ENCODE measurements around the gene GFOD1.

GFOD1 gene

GRCh38 chr6:13425270-13425873 lies 62.0 kb downstream of the GFOD1 start:
- H3K4me1 ChIP-seq (ENCODE audit: control insufficient read depth, low read depth, low read length), result peaks cover 57% of the 10 kb centered on the region
- H3K27me3 ChIP-seq (ENCODE audit: control insufficient read depth, insufficient read depth, low read length), result no peaks in the 10 kb centered on the region
- no peaks in the 10 kb centered on the region for H3K9me3 ChIP-seq (ENCODE audit: control insufficient read depth, low read depth, low read length)
- no peak overlapping the region for H3K4me3 ChIP-seq (ENCODE audit: low read length)
- H3K36me3 ChIP-seq (ENCODE audit: control insufficient read depth, low read depth, low read length), result no peaks in the 10 kb centered on the region
- no peak overlapping the region for H3K27ac ChIP-seq (ENCODE audit: low read length)
- H3K9ac ChIP-seq (ENCODE audit: low read length), result no peak overlapping the region

DNA sequence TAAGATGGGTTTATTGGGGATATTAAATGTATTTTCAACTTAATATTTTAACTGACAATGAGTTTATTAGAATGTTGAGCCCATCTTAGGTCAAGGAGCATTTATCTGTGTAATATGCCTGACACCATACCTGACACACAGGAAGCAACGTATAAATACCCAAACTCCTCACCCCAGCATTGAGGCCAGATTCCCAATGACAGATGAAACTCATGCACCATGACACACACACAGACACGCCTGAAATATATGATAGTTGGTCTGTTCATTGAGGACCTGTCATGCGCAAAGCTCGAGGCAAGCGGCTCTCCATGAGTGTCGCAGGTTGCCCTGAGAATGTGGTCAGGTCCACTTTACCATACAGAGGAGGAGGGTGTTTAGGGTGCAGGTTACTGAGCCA lies 64.1 kb downstream of the GFOD1 start:
- H3K9me3 ChIP-seq (ENCODE audit: control insufficient read depth, low read depth, low read length), result no peaks in the 10 kb centered on the region
- H3K36me3 ChIP-seq (ENCODE audit: control insufficient read depth, low read depth, low read length), result no peaks in the 10 kb centered on the region
- H3K27ac ChIP-seq (ENCODE audit: low read length), result peak overlapping the region; percentile 96
- peak overlapping the region; percentile 34 for H3K9ac ChIP-seq (ENCODE audit: low read length)
- H3K4me3 ChIP-seq (ENCODE audit: low read length), result peak overlapping the region; percentile 6
- no peaks in the 10 kb centered on the region for H3K27me3 ChIP-seq (ENCODE audit: control insufficient read depth, insufficient read depth, low read length)
- peaks cover 47% of the 10 kb centered on the region for H3K4me1 ChIP-seq (ENCODE audit: control insufficient read depth, low read depth, low read length)

DNA sequence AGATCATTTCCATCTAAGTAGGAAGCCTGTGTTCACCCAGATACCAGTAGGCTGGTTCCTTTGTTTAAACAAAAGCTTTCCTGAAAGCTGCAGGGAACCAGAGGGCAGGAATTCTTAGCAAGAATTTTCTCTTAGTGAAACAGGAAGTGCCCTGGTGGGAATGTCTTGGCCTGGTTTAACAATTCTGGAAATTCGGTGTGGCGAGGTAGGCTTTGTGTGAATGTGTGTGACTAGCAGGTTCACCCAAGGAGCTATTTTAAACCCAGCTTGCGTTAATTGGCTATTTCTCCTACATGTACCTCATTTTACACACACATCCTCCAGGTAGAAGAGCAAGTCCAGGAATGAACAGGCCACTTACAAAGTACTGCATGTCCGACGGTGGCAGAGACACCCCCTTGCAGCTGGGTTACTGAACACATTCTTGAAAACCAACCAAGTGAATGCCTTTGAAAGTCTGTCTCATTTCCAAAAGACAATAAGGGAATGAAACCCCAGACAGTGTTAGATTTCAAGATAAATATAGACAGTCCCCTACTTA lies 64.6 kb downstream of the GFOD1 start:
- H3K4me3 ChIP-seq (ENCODE audit: low read length), result peak overlapping the region; percentile 36
- no peaks in the 10 kb centered on the region for H3K27me3 ChIP-seq (ENCODE audit: control insufficient read depth, insufficient read depth, low read length)
- H3K27ac ChIP-seq (ENCODE audit: low read length), result peak overlapping the region; percentile 96
- H3K36me3 ChIP-seq (ENCODE audit: control insufficient read depth, low read depth, low read length), result no peaks in the 10 kb centered on the region
- peaks cover 42% of the 10 kb centered on the region for H3K4me1 ChIP-seq (ENCODE audit: control insufficient read depth, low read depth, low read length)
- no peaks in the 10 kb centered on the region for H3K9me3 ChIP-seq (ENCODE audit: control insufficient read depth, low read depth, low read length)
- H3K9ac ChIP-seq (ENCODE audit: low read length), result peak overlapping the region; percentile 58

DNA sequence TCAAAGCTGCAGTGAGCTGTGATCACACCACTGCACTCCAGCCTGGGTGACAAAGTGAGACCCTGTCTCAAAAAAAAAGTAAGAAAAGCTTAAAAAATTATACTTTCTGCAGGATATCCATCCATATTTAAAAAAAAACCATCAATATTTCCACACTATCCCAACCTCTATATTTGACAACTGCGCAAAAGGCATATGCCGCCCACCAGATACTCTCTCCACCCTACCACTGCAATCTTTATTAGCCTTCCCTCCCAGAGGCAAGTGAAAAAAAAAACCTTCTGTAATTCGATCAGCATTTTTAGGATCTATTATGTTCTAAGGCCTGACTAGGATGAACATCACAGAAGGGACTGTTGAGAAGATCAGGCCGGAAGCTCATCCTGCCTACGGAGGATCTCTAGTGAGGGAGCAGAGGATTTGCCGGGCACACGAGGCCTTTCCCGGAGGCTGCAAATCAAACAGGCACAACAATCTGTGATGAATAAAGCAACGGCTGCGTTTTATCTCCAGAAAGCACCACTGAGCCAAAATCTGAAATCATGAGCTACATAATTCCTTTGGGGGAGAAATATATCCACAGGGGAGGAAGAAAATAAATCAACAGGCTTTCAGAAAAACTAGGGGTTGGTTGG lies 65.9 kb downstream of the GFOD1 start:
- H3K4me3 ChIP-seq (ENCODE audit: low read length), result peak overlapping the region; percentile 36
- H3K27ac ChIP-seq (ENCODE audit: low read length), result peak overlapping the region; percentile 96
- H3K4me1 ChIP-seq (ENCODE audit: control insufficient read depth, low read depth, low read length), result peaks cover 35% of the 10 kb centered on the region
- H3K27me3 ChIP-seq (ENCODE audit: control insufficient read depth, insufficient read depth, low read length), result no peaks in the 10 kb centered on the region
- no peaks in the 10 kb centered on the region for H3K36me3 ChIP-seq (ENCODE audit: control insufficient read depth, low read depth, low read length)
- peak overlapping the region; percentile 58 for H3K9ac ChIP-seq (ENCODE audit: low read length)
- H3K9me3 ChIP-seq (ENCODE audit: control insufficient read depth, low read depth, low read length), result no peaks in the 10 kb centered on the region

DNA sequence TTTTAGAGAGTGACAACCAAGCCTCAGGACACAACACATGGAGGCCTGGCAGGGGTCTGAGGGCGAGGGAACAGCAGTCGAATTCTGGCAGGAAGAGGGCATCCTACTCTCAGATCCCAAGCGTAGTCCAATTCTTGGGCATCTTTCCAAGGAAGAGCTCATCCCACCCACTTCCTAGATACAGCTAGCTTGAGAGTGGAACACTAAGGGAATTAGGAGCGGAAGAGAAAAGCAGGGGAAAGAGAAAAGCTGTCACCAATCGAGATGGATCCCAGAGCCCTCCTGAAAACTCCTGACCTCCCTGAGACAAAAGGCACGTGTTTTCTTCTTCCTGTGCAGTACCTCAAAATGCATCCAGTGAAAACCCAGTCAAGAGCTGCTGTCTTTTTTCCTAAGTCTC lies 67.1 kb downstream of the GFOD1 start:
- Histone ChIP-seq H3K36me3 (ENCODE audit: control insufficient read depth, low read depth, low read length) (no peaks in the 10 kb centered on the region), H3K4me3 (ENCODE audit: low read length) (no peak overlapping the region), H3K9ac (ENCODE audit: low read length) (no peak overlapping the region), H3K9me3 (ENCODE audit: control insufficient read depth, low read depth, low read length) (no peaks in the 10 kb centered on the region), H3K4me1 (ENCODE audit: control insufficient read depth, low read depth, low read length) (peaks cover 35% of the 10 kb centered on the region), H3K27ac (ENCODE audit: low read length) (no peak overlapping the region), H3K27me3 (ENCODE audit: control insufficient read depth, insufficient read depth, low read length) (no peaks in the 10 kb centered on the region)

DNA sequence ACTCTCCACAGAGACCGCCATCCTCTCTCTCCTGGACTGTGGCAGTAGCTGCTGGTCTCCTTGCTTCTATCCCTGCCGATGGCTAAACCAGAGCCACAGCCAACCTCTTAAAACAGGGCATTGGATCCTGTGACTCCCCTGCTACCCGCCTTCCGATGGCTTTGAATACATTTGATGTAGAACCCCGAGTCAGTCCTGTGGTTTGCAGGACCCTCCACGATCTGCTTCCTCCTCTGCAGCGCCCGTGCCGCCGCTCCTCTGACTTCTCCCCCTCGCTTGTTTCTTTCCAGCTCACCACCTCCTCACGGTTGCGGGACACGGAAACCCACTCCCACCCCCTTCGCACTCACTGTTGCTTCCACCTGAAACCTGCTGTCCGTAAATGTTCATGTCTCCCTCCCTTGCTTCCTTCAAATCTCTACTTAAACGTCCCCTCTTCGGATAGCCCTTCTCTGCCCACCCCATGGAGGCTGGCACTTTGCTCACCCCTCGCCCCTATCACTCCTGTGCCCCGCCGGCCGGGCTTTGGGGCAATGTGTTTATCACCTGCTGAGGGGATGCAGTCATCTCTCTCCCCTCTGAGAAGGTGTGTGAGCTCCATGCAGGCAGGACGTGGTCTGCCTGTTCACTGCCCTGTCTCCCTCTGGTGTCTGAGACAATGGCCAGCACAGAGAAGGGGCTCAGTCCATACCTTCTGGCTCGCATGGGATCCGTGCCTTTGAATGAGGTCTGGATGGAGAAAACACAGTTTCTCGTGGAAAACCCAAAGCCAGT lies 67.8 kb downstream of the GFOD1 start:
- Histone ChIP-seq H3K4me1 (ENCODE audit: control insufficient read depth, low read depth, low read length) (peaks cover 35% of the 10 kb centered on the region), H3K9me3 (ENCODE audit: control insufficient read depth, low read depth, low read length) (no peaks in the 10 kb centered on the region), H3K27ac (ENCODE audit: low read length) (no peak overlapping the region), H3K27me3 (ENCODE audit: control insufficient read depth, insufficient read depth, low read length) (no peaks in the 10 kb centered on the region), H3K4me3 (ENCODE audit: low read length) (no peak overlapping the region), H3K36me3 (ENCODE audit: control insufficient read depth, low read depth, low read length) (no peaks in the 10 kb centered on the region), H3K9ac (ENCODE audit: low read length) (no peak overlapping the region)

- Histone ChIP-seq H3K9ac (ENCODE audit: low read length) (no peak overlapping the region), H3K27me3 (ENCODE audit: control insufficient read depth, insufficient read depth, low read length) (no peaks in the 10 kb centered on the region), H3K4me3 (ENCODE audit: low read length) (no peak overlapping the region), H3K9me3 (ENCODE audit: control insufficient read depth, low read depth, low read length) (no peaks in the 10 kb centered on the region), H3K36me3 (ENCODE audit: control insufficient read depth, low read depth, low read length) (no peaks in the 10 kb centered on the region), H3K4me1 (ENCODE audit: control insufficient read depth, low read depth, low read length) (peaks cover 35% of the 10 kb centered on the region), H3K27ac (ENCODE audit: low read length) (no peak overlapping the region)
Observed at GRCh38 chr6:13418844-13419243, 68.6 kb downstream of the GFOD1 start.

DNA sequence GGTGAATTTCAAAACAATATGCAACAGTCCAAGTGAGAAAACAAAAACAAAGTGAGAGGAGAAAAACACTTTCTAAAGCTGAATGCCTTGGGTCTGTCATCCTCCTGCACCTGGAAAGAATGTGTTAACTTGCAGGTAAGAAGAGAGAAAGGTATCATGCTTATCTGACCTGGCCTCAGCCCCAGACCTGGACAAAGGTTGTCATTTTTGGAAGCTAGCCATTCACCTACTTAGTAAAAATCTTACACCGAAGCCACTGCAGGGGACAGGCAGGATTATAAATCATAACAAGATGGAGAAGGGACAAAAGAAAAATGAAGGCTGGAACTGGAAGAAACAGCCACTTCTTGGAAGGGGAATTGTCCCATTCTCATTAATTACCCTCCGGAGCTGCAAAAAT lies 69.4 kb downstream of the GFOD1 start:
- Histone ChIP-seq H3K4me3 (ENCODE audit: low read length) (no peak overlapping the region), H3K27me3 (ENCODE audit: control insufficient read depth, insufficient read depth, low read length) (no peaks in the 10 kb centered on the region), H3K27ac (ENCODE audit: low read length) (no peak overlapping the region), H3K9ac (ENCODE audit: low read length) (no peak overlapping the region), H3K9me3 (ENCODE audit: control insufficient read depth, low read depth, low read length) (no peaks in the 10 kb centered on the region), H3K4me1 (ENCODE audit: control insufficient read depth, low read depth, low read length) (peaks cover 26% of the 10 kb centered on the region), H3K36me3 (ENCODE audit: control insufficient read depth, low read depth, low read length) (no peaks in the 10 kb centered on the region)

GRCh38 chr6:13417431-13417830 lies 70.0 kb downstream of the GFOD1 start:
- Histone ChIP-seq H3K9me3 (ENCODE audit: control insufficient read depth, low read depth, low read length) (no peaks in the 10 kb centered on the region), H3K27ac (ENCODE audit: low read length) (no peak overlapping the region), H3K4me1 (ENCODE audit: control insufficient read depth, low read depth, low read length) (peaks cover 25% of the 10 kb centered on the region), H3K36me3 (ENCODE audit: control insufficient read depth, low read depth, low read length) (no peaks in the 10 kb centered on the region), H3K4me3 (ENCODE audit: low read length) (no peak overlapping the region), H3K27me3 (ENCODE audit: control insufficient read depth, insufficient read depth, low read length) (no peaks in the 10 kb centered on the region), H3K9ac (ENCODE audit: low read length) (no peak overlapping the region)

DNA sequence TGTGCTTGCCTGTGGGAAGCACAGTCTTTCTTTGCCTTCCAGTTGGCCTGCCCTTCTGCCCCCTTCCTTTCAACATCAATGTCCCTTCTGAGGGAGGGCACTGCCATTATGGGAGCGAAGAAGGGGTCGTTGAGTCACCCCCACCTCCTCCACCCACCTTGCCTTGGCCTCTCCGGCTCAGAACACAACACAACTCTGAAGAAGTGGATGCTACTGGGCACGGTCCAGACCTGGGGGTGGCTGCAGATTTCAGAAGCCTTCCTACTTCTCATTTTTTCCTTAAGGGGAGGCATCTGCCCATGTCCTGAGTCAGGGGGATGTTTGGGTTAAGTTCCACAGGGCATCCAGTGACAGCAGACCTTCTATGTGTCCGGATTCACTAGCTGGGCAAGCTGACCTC lies 72.1 kb downstream of the GFOD1 start:
- H3K4me3 ChIP-seq (ENCODE audit: low read length), result no peak overlapping the region
- no peaks in the 10 kb centered on the region for H3K9me3 ChIP-seq (ENCODE audit: control insufficient read depth, low read depth, low read length)
- H3K36me3 ChIP-seq (ENCODE audit: control insufficient read depth, low read depth, low read length), result no peaks in the 10 kb centered on the region
- H3K27me3 ChIP-seq (ENCODE audit: control insufficient read depth, insufficient read depth, low read length), result no peaks in the 10 kb centered on the region
- peaks cover 5% of the 10 kb centered on the region for H3K4me1 ChIP-seq (ENCODE audit: control insufficient read depth, low read depth, low read length)
- no peak overlapping the region for H3K9ac ChIP-seq (ENCODE audit: low read length)
- no peak overlapping the region for H3K27ac ChIP-seq (ENCODE audit: low read length)

- Histone ChIP-seq H3K9me3 (ENCODE audit: control insufficient read depth, low read depth, low read length) (no peaks in the 10 kb centered on the region), H3K4me3 (ENCODE audit: low read length) (no peak overlapping the region), H3K27me3 (ENCODE audit: control insufficient read depth, insufficient read depth, low read length) (no peaks in the 10 kb centered on the region), H3K9ac (ENCODE audit: low read length) (no peak overlapping the region), H3K27ac (ENCODE audit: low read length) (no peak overlapping the region), H3K36me3 (ENCODE audit: control insufficient read depth, low read depth, low read length) (no peaks in the 10 kb centered on the region), H3K4me1 (ENCODE audit: control insufficient read depth, low read depth, low read length) (peaks cover 4% of the 10 kb centered on the region)
Observed at GRCh38 chr6:13413900-13414555, 73.4 kb downstream of the GFOD1 start.
